ENCODE results near the gene MAGEF1. TPM values are rescaled to one million over a fixed set of nuclear protein-coding genes. Genes with fewer than 3 reads are reported as not detected.
A peak's percentile ranks its signal among the peaks of the same experiment; 100 is the strongest.

Gene MAGEF1
- total and polyA plus RNA-seq, 10 donors = 16.5 to 42.1 (median 20.8) TPM

DNA sequence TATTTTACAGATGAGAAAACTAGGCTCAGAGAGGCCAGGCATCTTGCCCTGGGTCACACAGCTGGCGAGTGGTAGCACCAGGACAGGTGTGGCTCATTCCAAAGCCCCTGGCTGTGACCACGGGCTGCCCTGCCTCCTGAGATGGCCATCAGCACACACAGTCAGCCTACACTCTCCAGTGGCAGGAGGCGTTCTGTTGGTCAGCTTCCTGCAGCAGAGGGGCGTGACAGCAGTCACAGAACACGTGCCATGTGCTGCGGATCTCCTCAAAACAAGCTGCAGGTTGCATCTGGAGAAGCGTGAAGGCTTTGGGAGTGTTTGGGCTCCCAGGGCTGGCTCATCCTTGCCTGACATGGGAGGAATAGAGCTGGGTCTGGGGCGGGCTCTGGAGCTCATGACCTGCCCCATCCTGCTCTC, 43.5 kb upstream of the MAGEF1 start:
- peaks cover 0 to 7% (median 0%) of the 10 kb centered on the region in 7 donors for H3K27me3 ChIP-seq (replicated peaks in 1 of 7)
- H3K9me3 ChIP-seq = no peaks in the 10 kb centered on the region
- peaks cover 15 to 28% (median 24%) of the 10 kb centered on the region in 6 donors for H3K4me1 ChIP-seq
- H3K4me3 ChIP-seq = no peak overlapping the region
- DNase-seq = peak; percentile 71
- H3K27ac ChIP-seq = peak overlapping the region in 4 of 8 donors; percentile 28 to 70 (median 62)
- intact Hi-C loops (cut with DNase I; ENCODE audit: low total_unique reads) = no loop called here
- 62 to 94% (median 65%) methylated on average over 7 to 8 of the region's 8 CpGs for WGBS, 5 donors
- TF ChIP-seq, protein P1, sequence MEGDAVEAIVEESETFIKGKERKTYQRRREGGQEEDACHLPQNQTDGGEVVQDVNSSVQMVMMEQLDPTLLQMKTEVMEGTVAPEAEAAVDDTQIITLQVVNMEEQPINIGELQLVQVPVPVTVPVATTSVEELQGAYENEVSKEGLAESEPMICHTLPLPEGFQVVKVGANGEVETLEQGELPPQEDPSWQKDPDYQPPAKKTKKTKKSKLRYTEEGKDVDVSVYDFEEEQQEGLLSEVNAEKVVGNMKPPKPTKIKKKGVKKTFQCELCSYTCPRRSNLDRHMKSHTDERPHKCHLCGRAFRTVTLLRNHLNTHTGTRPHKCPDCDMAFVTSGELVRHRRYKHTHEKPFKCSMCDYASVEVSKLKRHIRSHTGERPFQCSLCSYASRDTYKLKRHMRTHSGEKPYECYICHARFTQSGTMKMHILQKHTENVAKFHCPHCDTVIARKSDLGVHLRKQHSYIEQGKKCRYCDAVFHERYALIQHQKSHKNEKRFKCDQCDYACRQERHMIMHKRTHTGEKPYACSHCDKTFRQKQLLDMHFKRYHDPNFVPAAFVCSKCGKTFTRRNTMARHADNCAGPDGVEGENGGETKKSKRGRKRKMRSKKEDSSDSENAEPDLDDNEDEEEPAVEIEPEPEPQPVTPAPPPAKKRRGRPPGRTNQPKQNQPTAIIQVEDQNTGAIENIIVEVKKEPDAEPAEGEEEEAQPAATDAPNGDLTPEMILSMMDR (IDR thresholded peaks at IDR 0.05 in 8 of 11, conservative IDR thresholded peaks at IDR 0.05 in 3 of 11) = no peak
- no peak for TF ChIP-seq POLR2A (IDR thresholded peaks at IDR 0.05)
- TF ChIP-seq POLR2AphosphoS5 (IDR thresholded peaks at IDR 0.05) = no peak
- no peaks in the 10 kb centered on the region for H3K36me3 ChIP-seq

DNA sequence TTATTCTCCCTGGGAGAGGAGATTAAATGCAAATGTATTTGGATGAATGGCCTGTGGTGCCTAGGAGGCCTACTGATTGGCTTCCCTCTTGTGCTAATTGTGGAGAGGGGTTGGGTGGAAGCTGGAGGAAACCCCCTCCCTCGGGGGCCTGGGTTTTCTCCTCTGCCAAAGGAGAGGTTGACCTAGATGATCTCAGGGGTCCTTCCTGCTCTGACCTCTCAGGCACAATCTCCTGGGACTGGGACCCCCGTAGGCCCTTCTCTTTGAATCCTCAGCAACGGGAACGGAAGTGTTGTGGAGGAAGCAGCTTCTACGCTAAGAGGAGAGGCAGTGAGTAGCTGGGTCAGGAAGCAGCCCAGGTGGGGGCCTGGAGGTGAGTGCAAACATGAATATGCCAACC, 40.5 kb upstream of the MAGEF1 start:
- DNase-seq = peak; percentile 32
- peaks cover 0 to 27% (median 0%) of the 10 kb centered on the region in 7 donors for H3K27me3 ChIP-seq (replicated peaks in 1 of 7)
- peaks cover 14 to 29% (median 23%) of the 10 kb centered on the region in 6 donors for H3K4me1 ChIP-seq
- no peaks in the 10 kb centered on the region for H3K36me3 ChIP-seq
- 54 to 70% (median 65%) methylated on average over 5 of the region's 5 CpGs for WGBS, 5 donors
- no peak overlapping the region for H3K27ac ChIP-seq
- H3K9me3 ChIP-seq = no peaks in the 10 kb centered on the region
- intact Hi-C loops (cut with DNase I; ENCODE audit: low total_unique reads) = no loop called here
- no peak overlapping the region for H3K4me3 ChIP-seq
- no peak for TF ChIP-seq POLR2A (IDR thresholded peaks at IDR 0.05)
- TF ChIP-seq POLR2AphosphoS5 (IDR thresholded peaks at IDR 0.05) = no peak

DNA sequence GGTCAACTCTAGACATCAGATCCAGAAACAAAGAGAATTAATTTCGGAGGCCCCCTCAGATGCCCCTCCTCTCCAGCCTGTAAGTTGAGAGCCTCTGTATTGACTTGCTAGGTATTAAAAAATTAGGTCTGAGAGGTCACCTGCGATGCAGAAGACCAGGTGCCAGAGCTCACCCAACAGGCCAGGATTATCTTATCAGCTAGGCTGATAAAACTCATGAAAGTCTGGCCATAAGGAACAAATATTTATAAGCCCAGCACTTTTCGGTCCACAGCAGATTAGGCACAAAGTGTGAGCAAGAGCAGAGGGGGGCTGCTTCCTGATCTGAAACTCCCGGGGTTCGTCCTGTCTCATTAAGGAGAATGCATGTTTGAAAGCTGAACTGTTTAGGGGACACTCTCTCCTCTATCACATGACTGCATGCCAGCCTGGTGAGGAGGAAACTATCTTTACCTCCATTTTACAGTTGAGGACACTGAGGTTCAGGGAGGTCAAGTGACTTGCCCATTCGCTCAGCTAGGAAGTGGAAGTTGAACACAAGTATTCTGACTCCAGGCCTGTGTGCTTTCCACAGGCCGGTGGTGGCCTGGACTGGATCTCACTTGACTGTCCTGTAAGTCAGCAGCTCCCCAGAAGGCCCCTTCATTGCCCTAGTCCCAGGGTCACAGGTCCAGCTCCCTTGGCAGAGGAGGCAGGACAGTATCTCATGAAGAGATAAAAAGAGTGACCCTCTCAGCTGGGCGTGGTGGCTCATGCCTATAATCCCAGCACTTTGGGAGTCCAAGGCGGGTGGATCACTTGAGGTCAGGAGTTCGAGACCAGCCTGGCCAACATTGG, 39.6 kb upstream of the MAGEF1 start:
- no peak for TF ChIP-seq POLR2A (IDR thresholded peaks at IDR 0.05)
- TF ChIP-seq, protein P1 (IDR thresholded peaks at IDR 0.05 in 8 of 11, conservative IDR thresholded peaks at IDR 0.05 in 3 of 11) = no peak
- no peak for TF ChIP-seq POLR2AphosphoS5 (IDR thresholded peaks at IDR 0.05)
- Histone ChIP-seq H3K27ac (no peak overlapping the region), H3K4me3 (no peak overlapping the region), H3K9me3 (no peaks in the 10 kb centered on the region), H3K4me1 (peaks cover 11 to 20% (median 14%) of the 10 kb centered on the region in 6 donors), H3K36me3 (no peaks in the 10 kb centered on the region), H3K27me3 (replicated peaks in 1 of 7) (peaks cover 0 to 29% (median 0%) of the 10 kb centered on the region in 7 donors)
- intact Hi-C loops (cut with DNase I; ENCODE audit: low total_unique reads) = no loop called here
- 65 to 84% (median 82%) methylated on average over 9 to 10 of the region's 10 CpGs for WGBS, 5 donors
- peak; percentile 41 for DNase-seq

DNA sequence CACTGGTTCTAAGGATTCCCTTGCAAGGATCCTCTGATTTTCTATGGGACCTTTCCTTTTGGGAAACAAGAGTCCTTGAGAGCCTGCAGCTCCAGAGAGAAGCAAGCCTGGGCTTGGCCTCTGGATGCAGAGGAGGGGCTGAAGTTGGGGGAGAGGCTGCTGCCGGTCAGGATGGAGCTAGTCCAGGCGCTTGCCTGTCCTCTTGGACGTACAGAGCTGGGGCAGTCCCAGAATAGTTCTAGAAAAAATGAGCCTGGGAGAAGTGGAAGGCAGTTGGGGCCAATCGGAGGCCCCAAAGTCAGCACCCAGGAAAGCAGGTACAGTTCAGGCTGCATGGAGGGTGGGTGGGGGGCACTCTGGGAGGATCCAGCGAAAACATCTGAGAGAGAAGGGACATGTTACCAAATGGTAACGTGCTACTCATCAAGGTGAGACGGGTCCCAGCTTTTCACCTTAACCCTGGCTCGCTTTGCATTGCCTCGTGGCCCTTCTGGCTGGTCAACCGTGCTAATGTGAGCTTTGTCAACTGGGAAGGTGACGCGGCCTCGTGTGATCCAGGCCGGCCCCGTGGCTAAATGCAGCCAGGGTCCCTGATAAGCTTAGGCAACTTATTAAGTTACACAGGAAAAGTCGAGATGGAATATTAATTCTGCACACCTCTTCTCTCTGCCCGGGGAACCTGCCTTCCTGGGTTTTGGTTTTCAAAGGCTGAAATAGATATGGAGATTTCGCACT, 38.7 kb upstream of the MAGEF1 start:
- intact Hi-C loops (cut with DNase I; ENCODE audit: low total_unique reads) = no loop called here
- TF ChIP-seq POLR2AphosphoS5 (IDR thresholded peaks at IDR 0.05) = no peak
- no peak for TF ChIP-seq POLR2A (IDR thresholded peaks at IDR 0.05)
- TF ChIP-seq, protein P1 (IDR thresholded peaks at IDR 0.05 in 8 of 11, conservative IDR thresholded peaks at IDR 0.05 in 3 of 11) = no peak
- DNase-seq = peak; percentile 37
- H3K4me3 ChIP-seq = no peak overlapping the region
- H3K27me3 ChIP-seq (replicated peaks in 1 of 7) = peaks cover 0 to 32% (median 0%) of the 10 kb centered on the region in 7 donors
- no peak overlapping the region for H3K27ac ChIP-seq
- no peaks in the 10 kb centered on the region for H3K36me3 ChIP-seq
- no peaks in the 10 kb centered on the region for H3K9me3 ChIP-seq
- 72 to 88% (median 85%) methylated on average over 18 of the region's 18 CpGs for WGBS, 5 donors
- peaks cover 2 to 11% (median 5%) of the 10 kb centered on the region in 6 donors for H3K4me1 ChIP-seq
